ENCODE measurements around the gene HOXC10.

Gene HOXC10

DNA sequence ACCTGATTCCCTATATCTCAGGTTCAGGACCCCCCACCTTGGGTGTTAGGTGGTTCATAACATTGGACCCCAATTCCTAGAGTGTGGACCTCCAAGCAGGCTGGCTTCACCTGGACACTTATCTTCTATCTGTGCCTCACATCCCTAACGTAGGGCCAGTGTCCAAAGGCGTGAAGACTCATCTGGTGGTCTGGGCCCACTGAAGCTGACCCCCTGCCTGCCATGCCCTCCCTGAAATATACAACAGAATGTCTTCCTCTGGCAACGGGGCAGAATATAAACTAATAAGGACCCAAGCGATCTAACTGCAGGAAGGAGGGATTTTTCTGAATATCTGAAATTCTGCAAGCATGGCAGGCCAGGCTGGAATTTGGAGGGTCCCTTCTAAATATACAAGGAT is 40.7 kb upstream of the HOXC10 start:
- Mint-ChIP-seq H3K36me3 (ENCODE audit: low read depth) (no peaks in the 10 kb centered on the region), H3K27me3 (ENCODE audit: low read depth) (peaks cover 100% of the 10 kb centered on the region), H3K27ac (no peak overlapping the region), H3K4me1 (no peaks in the 10 kb centered on the region), H3K4me3 (no peak overlapping the region), H3K9me3 (peaks cover 7% of the 10 kb centered on the region)
- TF ChIP-seq, protein P1, sequence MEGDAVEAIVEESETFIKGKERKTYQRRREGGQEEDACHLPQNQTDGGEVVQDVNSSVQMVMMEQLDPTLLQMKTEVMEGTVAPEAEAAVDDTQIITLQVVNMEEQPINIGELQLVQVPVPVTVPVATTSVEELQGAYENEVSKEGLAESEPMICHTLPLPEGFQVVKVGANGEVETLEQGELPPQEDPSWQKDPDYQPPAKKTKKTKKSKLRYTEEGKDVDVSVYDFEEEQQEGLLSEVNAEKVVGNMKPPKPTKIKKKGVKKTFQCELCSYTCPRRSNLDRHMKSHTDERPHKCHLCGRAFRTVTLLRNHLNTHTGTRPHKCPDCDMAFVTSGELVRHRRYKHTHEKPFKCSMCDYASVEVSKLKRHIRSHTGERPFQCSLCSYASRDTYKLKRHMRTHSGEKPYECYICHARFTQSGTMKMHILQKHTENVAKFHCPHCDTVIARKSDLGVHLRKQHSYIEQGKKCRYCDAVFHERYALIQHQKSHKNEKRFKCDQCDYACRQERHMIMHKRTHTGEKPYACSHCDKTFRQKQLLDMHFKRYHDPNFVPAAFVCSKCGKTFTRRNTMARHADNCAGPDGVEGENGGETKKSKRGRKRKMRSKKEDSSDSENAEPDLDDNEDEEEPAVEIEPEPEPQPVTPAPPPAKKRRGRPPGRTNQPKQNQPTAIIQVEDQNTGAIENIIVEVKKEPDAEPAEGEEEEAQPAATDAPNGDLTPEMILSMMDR (IDR thresholded peaks at IDR 0.05; ENCODE audit: unreplicated experiment in 3 of 3) = no peak

DNA sequence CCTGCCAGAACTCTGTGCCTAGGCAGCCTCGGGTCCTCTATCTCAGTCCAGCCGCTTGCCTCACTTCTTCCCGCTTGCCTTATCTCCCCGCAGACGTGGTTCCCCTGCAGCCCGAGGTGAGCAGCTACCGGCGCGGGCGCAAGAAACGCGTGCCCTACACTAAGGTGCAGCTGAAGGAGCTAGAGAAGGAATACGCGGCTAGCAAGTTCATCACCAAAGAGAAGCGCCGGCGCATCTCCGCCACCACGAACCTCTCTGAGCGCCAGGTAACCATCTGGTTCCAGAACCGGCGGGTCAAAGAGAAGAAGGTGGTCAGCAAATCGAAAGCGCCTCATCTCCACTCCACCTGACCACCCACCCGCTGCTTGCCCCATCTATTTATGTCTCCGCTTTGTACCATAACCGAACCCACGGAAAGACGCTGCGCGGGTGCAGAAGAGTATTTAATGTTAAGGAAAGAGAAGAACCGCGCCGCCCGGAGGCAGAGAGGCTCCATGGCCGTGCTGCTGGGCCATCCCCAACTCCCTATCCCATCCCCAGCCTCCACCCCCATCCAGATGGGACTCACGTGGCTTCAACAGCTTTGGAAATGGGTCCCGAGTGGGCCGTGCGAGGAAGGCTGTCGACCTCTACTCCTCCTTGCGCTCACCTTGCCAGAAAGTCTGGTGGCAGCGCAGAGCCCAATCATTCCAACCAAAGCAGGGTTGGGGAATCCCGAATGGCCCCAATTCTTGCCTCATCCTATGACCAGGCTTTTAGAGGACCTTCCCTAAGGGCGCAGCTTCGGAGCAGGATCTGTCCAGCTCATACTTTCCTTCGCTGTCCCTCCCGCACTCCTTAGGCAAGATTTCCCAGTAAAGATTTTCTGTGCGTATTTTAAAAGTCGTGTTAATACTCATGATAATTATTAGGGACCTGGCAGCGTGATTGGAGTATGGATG is 39.8 kb upstream of the HOXC10 start:
- no peak overlapping the region for H3K4me3 Mint-ChIP-seq
- peaks cover 7% of the 10 kb centered on the region for H3K9me3 Mint-ChIP-seq
- H3K36me3 Mint-ChIP-seq (ENCODE audit: low read depth) = no peaks in the 10 kb centered on the region
- H3K27ac Mint-ChIP-seq = no peak overlapping the region
- TF ChIP-seq, protein P1 (IDR thresholded peaks at IDR 0.05; ENCODE audit: unreplicated experiment in 3 of 3) = no peak
- no peaks in the 10 kb centered on the region for H3K4me1 Mint-ChIP-seq
- H3K27me3 Mint-ChIP-seq (ENCODE audit: low read depth) = peaks cover 100% of the 10 kb centered on the region

DNA sequence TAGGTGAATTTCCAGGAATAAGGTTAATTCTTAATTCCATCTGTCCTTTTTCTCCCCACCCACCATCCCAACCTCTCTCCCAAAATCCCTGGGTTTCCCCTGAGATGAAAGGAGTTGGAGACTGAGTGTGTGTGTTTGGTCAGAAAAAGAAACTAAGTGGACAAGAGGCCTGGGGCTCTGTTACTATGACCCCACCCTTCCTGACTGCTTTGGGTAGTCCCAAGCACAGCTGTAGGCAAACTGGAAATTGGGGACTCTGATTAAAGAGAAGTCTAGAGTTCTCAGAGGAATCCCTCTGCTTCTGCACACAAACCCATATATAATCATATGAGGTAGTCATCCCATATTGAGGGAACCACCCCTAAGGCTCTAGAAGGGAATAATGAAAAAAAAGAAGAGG is 37.2 kb upstream of the HOXC10 start:
- TF ChIP-seq, protein P1 (IDR thresholded peaks at IDR 0.05; ENCODE audit: unreplicated experiment in 3 of 3) = no peak
- Mint-ChIP-seq H3K4me3 (no peak overlapping the region), H3K9me3 (peaks cover 4% of the 10 kb centered on the region), H3K27me3 (ENCODE audit: low read depth) (peaks cover 100% of the 10 kb centered on the region), H3K4me1 (no peaks in the 10 kb centered on the region), H3K27ac (no peak overlapping the region), H3K36me3 (ENCODE audit: low read depth) (no peaks in the 10 kb centered on the region)

DNA sequence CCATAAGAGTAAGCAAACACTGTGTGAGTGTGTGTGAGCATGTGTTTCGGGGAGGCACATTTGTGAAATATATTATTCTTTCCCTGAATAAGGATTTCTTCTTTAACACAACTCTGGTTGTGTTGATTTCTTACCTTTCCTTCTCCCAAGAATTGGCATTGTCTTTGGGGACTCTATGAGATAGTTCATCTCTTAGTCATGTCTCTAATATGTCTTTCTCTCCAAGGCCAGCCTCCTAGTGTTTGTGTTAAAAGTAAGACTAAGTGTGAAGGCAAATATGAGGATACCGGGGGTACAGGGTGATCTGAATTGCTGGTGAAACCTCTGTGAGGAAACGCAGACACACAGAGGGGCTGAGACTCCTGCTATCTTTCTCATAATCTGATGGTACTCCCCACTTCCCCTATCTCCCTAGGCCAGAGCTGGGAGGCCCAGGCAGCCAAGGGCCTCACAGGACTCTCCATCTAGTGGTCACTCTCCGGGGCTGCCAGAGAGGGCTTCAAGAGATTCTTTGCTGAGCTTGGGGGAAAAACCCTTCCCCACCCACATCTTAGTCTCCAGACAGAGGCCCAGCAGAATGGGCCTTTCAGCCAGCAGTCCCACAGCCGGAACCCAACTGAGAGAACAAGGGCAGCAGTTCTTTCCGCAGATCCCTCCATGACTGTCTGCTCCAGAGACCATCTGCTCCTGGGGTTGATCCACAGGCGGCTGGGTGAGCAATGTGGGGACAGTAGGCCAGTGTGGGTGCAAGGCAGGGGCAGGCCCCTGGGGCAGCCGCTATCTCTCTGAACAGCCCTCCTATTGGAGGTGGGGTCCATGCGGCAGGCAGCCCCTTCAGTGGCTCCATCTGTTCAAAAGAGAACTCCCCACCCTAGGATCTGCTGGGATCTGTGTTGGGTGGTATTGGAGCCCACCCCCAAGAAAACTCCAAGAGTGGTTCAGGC is 36.0 kb upstream of the HOXC10 start:
- peaks cover under 1% of the 10 kb centered on the region for H3K9me3 Mint-ChIP-seq
- H3K27ac Mint-ChIP-seq = no peak overlapping the region
- H3K36me3 Mint-ChIP-seq (ENCODE audit: low read depth) = no peaks in the 10 kb centered on the region
- peaks cover 100% of the 10 kb centered on the region for H3K27me3 Mint-ChIP-seq (ENCODE audit: low read depth)
- peaks cover 6% of the 10 kb centered on the region for H3K4me1 Mint-ChIP-seq
- TF ChIP-seq, protein P1 (IDR thresholded peaks at IDR 0.05; ENCODE audit: unreplicated experiment in 3 of 3) = no peak
- H3K4me3 Mint-ChIP-seq = no peak overlapping the region

DNA sequence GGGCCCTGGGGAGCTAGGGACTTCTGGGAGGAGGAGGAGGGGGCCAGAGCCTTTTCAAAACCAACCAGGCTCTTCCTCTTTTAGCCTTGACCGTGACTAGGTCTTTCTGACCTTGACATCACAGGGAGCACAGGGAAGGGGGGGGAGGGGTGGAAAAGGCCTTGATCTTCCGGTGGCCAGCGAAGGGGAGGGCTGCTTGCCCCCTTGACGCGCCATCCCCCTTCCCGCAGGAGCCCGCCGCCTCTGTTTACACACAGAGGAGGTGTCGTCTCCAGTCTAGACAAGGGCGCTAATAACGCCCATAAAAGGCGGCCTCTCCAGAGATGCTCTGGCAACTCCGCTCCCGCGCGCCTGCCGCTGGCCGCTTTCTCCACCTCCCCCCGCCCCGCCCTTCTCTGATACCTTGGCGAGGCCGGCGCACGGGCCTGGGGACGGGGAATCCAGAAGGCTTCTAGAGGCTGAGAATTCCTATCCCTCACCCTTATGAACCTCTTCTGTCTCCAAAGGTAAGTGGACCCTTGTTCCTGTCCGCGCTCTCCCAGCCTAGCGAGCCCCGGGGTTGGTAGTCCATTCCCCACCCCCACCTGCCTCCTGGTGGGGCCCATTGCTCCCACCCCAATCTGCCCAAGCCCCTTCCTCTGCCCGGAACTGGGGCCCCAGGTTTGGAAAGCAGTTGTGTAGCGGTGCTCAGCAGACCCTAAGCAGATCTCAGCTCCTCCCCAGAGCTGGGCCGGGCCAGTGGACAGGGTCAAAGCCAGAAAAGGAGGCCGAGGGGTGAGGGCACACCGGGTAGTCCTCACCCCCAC is 35.1 kb upstream of the HOXC10 start:
- Mint-ChIP-seq H3K27ac (no peak overlapping the region), H3K9me3 (no peaks in the 10 kb centered on the region), H3K36me3 (ENCODE audit: low read depth) (no peaks in the 10 kb centered on the region), H3K4me3 (no peak overlapping the region), H3K27me3 (ENCODE audit: low read depth) (peaks cover 100% of the 10 kb centered on the region), H3K4me1 (peaks cover 6% of the 10 kb centered on the region)
- TF ChIP-seq, protein P1 (IDR thresholded peaks at IDR 0.05; ENCODE audit: unreplicated experiment in 3 of 3) = no peak

Data from nephron (organoid).